Measurements from ENCODE around the gene PSMB7. TPM values are rescaled to one million over a fixed set of nuclear protein-coding genes. Genes with fewer than 3 reads are reported as not detected.

Gene PSMB7
- total and polyA plus RNA-seq, 2 of the 8 experiments (the other 6 are each of a cell fraction or from before 2014, with no cell fraction given), result 222 to 357 TPM

- TF ChIP-seq, protein P1, sequence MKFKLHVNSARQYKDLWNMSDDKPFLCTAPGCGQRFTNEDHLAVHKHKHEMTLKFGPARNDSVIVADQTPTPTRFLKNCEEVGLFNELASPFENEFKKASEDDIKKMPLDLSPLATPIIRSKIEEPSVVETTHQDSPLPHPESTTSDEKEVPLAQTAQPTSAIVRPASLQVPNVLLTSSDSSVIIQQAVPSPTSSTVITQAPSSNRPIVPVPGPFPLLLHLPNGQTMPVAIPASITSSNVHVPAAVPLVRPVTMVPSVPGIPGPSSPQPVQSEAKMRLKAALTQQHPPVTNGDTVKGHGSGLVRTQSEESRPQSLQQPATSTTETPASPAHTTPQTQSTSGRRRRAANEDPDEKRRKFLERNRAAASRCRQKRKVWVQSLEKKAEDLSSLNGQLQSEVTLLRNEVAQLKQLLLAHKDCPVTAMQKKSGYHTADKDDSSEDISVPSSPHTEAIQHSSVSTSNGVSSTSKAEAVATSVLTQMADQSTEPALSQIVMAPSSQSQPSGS (IDR thresholded peaks at IDR 0.05; ENCODE audit: low read length), result no peak
- TF ChIP-seq CBX8 (IDR thresholded peaks at IDR 0.05; ENCODE audit: borderline replicate concordance, low read depth, low read length), result no peak
- no peak for TF ChIP-seq BACH1 (IDR thresholded peaks at IDR 0.05; ENCODE audit: low read length)
- no peak for TF ChIP-seq HDAC2 (IDR thresholded peaks at IDR 0.05; ENCODE audit: borderline replicate concordance in 1 of 2, low read depth in 2 of 2, low read length in 2 of 2)
- no peak for TF ChIP-seq NRF1 (IDR thresholded peaks at IDR 0.05; ENCODE audit: low read depth, low read length)
- TF ChIP-seq EGR1 (IDR thresholded peaks at IDR 0.05; ENCODE audit: borderline replicate concordance, low read depth, low read length), result no peak
- TF ChIP-seq ZNF274 (IDR thresholded peaks at IDR 0.05; ENCODE audit: borderline replicate concordance, extremely low read depth, low read length), result no peak
- TF ChIP-seq CHD1 (IDR thresholded peaks at IDR 0.05; ENCODE audit: low read depth, low read length), result no peak
- TF ChIP-seq EZH2 (IDR thresholded peaks at IDR 0.05; ENCODE audit: low read depth, low read length, severe bottlenecking), result no peak
- TF ChIP-seq SUZ12 (IDR thresholded peaks at IDR 0.05; ENCODE audit: low read length), result no peak
- TF ChIP-seq, protein P2, sequence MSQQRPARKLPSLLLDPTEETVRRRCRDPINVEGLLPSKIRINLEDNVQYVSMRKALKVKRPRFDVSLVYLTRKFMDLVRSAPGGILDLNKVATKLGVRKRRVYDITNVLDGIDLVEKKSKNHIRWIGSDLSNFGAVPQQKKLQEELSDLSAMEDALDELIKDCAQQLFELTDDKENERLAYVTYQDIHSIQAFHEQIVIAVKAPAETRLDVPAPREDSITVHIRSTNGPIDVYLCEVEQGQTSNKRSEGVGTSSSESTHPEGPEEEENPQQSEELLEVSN (IDR thresholded peaks at IDR 0.05), result no peak
- no peak for TF ChIP-seq HDAC6 (IDR thresholded peaks at IDR 0.05; ENCODE audit: low read depth, low read length)
- no peak for TF ChIP-seq EP300 (IDR thresholded peaks at IDR 0.05; ENCODE audit: borderline replicate concordance in 1 of 2, low read depth in 2 of 2, low read length in 2 of 2)
Observed at GRCh38 chr9:124411514-124412227, 3.6 kb downstream of the PSMB7 start (continued).

Data from H1 (cell line).